Activated T-cell treated with anti-CD3 and anti-CD28 coated beads for 1 hour (primary cell): ENCODE results near the gene SLC22A1.
"Not testable (repeated sequence)": the region's sequence is repeated elsewhere in the genome, so short reads cannot be mapped to it uniquely, and the experiment has no call there.

Experiments
- DNase-seq: peaks from one replicate; pipeline ENCODE4 v3.0.0-alpha.2; 2020; ENCODE audit warnings: low read depth

Gene SLC22A1

GRCh38 chr6:160121558-160121957 is at the start of gene SLC22A1:
TSS of gene SLC22A1 (plus strand) at chr6:160121815. CDS start at chr6:160121936, 121 bp downstream.
- no peak for DNase-seq

GRCh38 chr6:160073272-160073671 is 48.3 kb upstream of the SLC22A1 start:
- DNase-seq: no peak

GRCh38 chr6:160076009-160076408 is 45.6 kb upstream of the SLC22A1 start:
- no peak for DNase-seq

DNA sequence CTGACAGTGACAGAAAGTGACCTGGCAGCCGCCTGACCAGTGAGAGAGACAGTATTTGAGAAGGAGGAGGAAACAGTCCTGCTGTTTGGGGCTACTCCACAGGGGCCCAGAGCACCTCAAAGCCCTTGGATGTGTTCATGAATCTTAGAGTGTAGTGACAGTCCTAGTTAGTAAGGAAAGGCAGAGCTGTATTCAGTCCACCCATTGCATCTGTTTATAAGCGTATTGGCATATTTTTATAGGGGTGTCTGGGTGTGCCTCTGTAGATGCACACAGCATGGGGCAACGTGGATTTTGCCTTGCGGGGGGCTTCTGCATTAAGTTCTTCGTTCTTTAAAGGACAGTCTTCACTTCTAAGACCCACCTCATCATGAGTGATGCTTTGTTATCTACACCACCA is 44.6 kb upstream of the SLC22A1 start:
- DNase-seq: no peak

DNA sequence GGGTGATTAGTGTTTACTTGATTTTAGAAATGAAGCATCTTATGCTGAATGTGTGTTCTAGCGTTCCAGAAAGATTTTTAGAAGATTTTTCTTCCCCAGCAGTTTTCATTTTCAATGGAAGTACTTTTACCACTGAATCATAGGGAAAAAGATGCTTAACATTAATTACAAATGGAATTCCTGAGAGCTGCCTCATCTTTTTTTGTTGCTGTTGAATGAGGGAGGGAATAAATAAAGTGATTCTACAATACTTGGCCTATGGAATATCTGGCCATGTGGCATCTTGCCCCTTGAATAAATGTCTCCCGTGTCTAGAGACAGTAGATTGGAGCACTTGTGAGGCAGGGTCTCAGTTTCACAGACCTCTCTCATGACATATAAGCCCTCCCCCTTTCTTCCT is 44.1 kb upstream of the SLC22A1 start:
- no peak for DNase-seq

DNA sequence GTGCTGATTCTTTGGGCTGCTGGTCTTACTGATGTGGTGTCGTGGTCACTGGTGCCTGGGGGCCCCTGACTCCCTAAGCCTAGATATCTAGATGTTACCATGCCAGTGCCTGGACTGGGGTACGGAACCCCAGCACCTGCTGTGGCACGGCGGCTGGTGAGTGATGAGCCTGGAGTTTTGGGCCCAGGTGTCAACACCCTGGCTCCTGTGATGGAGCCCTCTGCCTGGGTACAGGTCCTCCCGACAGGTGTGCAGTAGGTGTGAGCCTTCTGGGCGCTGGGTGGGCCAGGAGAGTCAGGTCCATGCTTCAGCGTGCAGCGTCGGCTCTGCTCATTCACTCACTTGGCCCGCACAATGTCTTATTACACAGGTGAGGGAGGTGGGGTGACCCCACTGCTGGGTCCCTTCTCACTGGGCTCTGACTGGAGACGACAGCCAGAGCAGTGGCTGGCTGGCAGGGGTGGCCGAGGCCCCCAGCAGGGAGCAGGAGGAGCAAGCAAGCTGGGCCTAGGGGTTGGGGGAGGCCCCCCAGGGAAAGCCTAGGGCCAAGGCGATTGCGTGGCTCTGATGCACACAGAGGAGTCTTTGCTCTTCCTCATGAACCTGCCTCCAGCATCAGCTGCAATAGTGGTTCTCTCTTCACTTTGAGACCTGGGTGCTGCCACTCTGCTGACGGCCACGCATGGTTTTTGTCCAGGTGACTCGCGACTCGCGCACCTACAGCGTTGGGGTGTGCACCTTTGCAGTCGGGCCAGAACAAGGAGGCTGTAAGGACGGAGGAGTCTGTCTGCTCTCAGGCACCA is 42.5 kb upstream of the SLC22A1 start:
- DNase-seq: no peak

- DNase-seq: no peak
Observed at GRCh38 chr6:160079686-160080043, 42.0 kb upstream of the SLC22A1 start.

- no peak for DNase-seq
Observed at GRCh38 chr6:160080097-160080496, 41.5 kb upstream of the SLC22A1 start.

DNA sequence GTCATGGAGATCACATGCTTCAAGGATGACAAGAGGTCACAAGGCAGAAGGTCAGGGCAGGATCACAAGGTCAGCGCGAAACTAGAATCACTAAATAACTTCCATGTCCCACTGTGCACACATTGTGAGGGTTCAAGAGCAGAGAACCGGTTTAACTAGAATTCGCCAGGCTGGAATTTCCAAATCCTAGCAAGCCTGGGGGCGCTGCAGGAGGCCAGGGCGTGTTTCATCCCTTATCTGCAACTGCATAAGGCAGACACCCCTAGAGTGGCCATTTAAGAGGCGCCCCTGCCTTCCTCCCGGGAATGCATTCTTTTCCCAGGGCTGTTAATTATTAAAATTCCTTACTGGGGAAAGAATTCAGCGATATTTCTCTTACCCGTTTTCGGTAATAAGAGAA is 40.2 kb upstream of the SLC22A1 start:
- DNase-seq: no peak

DNA sequence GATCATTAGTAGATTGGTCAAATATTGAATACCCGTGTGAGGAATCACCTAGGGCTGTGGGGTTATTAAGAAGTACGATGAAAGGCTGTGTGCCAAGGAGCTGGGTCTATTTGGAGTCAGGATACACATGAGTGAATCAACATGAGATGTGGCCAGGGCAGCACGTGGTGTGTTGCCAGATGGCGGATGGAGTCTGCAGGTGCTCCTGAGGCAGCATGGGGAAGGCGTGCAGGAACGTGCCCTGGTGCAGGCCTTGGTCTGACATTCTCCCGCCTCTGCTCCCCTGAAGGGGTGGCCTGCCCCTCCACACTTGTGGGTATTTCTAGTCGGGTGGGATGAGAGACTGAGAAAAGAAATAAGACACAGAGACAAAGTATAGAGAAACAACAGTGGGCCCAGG is 39.0 kb upstream of the SLC22A1 start:
- no peak for DNase-seq

DNA sequence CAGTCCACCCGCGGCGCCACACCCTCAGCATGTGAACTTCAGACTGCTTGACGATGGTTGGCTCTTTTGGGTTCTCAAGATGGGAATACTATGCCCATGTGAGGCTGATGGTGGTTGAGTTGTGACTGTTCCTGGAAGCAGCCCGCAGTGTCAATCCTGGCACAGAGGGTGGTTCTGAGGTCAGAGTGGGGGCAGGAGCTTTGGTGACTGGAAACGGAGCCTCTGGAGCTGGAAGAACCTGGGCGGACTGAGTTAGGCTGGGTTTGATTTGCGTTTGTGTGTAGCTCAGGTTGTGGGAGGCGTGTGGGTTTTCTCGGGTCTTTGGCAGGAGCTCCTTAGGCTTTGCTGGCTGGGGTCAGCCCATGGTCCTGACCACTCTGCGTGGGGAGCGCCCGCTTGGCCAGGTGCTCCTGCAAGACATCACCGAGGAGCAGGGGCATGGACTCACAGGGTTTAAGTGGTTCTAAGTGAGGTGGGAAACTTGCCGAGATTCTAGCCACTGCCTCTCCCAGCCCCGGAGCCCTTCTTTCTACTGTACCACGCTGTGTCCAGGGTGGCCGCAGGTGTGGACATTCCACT is 37.3 kb upstream of the SLC22A1 start:
- no peak for DNase-seq

- no peak for DNase-seq
Observed at GRCh38 chr6:160085226-160085625, 36.4 kb upstream of the SLC22A1 start.

GRCh38 chr6:160085713-160086505 is 35.7 kb upstream of the SLC22A1 start:
- no peak for DNase-seq

- DNase-seq: no peak
Observed at GRCh38 chr6:160086754-160087153, 34.9 kb upstream of the SLC22A1 start.

DNA sequence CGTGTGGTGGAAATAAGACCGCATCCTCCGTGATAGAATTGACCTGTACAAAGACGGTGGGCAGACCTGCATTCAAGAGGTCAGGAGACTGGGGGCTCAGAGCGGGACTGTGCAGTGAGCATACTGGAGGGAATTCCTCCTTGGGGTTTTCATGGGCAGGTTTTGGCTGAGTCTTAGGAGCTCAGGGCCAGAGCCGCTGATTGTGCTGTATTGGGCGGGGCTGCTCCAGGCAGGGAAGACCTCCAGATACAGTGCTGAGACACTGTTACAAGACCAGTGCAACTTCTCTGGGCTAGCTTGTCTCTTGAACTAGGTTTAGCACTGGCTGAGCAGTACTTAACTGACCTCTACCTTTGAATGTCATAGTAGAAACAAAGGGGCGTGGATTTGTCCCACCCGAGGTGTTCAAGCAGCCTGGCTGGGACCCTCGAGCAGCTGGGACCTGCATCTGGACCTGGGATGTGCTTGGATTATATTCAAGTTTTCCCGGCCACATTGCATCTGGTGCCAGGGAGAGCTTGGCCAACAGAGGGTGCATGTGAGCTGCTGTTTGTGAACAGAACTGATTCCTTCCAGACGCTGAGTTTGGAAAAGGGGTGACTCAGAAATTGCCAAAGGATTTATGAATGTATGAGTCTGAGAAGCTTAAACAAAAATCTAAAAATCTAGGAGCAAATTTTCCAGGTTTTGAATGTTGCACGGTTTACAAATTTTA is 33.4 kb upstream of the SLC22A1 start:
- DNase-seq: no peak

DNA sequence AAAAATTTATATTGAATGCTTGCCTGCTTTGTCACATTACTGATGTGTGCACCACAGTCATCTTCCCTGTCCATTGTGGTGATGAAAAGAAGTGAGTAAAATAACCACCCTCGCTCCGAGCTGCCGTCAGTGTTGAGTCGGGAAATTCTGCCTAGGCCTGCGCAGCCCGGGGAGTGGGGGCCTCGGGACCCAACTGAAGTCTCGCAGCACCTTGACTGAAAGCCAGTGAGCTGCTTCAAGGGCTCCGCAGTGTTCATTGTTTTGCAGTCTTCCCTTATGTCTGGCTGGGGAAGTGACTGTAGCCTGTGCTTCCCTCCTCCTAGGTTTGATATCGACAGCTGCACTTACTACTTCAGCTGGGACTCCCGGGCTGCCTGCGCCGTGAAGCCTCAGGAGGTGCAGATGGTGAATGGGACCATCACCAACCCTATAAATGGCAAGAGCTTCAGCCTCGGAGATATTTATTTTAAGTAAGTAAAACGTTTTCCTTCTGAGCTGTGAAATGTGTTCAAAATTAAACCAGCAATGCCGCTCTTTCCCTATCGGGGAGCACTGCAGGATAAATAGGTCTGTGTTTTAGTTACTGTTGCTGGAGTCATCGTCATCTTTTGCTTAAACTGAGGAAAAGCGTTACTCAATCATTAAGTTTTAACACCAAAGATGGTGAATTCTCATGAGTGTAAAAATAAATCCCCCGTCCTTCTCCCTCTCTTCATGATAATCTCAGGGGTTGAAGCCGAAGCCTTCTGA is 32.7 kb upstream of the SLC22A1 start:
- no peak for DNase-seq

- DNase-seq: no peak
Observed at GRCh38 chr6:160089534-160089897, 32.1 kb upstream of the SLC22A1 start.

DNA sequence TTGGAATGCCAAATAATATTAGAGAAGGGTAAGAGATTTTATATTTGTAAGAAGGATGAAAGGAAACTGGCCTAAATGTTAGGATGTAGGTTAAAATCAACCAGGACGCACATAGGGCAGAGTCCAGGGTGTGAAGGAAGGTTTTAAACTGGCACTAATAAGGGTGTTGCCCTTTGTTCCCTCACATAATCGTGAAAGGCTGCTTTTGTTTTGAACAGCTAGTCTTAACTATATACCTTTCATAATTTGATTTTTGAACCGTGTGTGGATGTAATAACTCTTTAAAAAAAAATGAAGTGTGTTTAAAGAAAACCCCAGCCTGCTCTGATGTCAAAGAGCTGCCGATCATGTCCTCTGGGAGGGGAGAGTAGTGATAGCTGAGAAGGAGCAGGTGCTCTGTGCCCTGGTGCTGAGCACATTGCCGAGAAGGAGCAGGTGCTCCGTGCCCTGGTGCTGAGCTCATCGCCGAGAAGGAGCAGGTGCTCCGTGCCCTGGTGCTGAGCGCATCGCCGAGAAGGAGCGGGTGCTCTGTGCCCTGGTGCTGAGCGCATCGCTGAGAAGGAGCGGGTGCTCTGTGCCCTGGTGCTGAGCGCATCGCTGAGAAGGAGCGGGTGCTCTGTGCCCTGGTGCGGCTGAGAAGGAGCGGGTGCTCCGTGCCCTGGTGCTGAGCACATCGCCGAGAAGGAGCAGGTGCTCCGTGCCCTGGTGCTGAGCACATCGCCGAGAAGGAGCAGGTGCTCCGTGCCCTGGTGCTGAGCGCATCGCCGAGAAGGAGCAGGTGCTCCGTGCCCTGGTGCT is 31.0 kb upstream of the SLC22A1 start:
- not testable (repeated sequence) for DNase-seq

DNA sequence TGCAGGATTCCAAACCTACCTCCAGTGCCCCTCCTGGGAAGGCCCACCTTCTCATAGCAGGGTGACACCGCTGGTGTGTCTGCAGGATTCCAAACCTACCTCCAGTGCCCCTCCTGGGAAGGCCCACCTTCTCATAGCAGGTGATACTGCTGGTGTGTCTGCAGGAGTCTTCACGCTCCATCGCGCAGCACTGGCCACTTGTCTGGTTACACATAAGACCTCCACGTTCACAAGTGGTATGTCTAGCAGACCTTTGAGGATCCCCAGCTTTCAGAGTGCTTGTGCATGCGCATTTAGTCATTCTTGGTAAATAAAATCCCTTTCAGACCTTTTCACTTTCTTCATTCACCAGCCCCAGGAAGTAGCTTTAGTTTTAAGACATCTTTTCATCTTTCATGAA is 29.4 kb upstream of the SLC22A1 start:
- not testable (repeated sequence) for DNase-seq

DNA sequence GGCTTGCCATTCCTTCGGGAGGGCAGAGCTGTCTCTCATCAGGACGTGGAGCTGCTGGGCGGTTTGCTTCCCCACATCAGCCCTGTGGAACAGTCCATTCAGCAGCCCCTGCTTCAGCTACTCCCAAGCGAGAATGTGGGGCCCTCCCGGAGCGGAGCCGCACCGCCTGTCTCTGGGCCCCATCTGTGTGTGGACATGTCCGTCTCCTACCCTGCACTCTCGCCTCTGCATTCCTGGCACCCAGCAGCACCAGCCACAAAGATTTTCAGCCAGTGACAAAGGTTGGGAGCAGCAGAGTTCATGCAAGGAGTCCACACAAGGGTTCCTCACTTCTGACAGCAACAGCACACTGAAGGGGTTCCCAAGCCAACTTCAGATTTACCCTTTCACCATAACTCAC is 29.0 kb upstream of the SLC22A1 start:
- no peak for DNase-seq

GRCh38 chr6:160093061-160093460 is 28.6 kb upstream of the SLC22A1 start:
- DNase-seq: no peak
